Activated CD4-positive, alpha-beta T cell treated with anti-CD3 and anti-CD28 coated beads for 48 hours (primary cell): ENCODE measurements around the gene RGS4.

Experiments
- DNase-seq: peaks from one replicate; pipeline ENCODE4 v3.0.0-alpha.2; 2020

RGS4 gene

GRCh38 chr1:163104385-163105099 is 35.4 kb downstream of the RGS4 start:
- no peak for DNase-seq

DNA sequence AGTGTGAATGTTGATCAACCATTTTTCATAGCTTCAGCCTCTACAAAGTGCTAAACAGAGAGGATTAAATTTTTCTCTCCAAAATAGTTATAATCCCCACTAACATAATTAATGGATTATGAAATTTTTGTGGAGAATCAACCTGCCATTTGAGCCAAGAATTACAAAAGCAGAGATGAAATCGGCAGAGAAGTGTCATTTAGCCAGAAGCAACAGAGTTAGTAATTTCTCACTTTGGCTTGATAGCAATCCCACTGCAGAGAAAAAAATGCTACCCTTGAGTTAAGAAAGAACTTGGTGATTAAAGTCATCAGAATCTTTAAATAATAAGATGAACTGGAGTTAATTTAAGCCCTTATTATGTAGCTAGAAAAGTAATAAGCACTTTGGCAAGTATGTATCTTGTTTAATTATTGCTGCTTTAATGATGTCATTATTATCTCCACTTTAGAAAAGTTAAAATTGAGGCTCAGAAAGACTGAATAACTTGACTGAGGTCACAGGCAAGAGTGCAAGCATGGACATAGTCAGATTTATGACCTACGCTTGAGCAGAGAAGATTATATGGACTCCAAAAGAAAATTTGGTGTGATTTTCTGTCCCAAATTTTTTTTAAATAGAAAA is 37.3 kb downstream of the RGS4 start:
- DNase-seq: no peak

GRCh38 chr1:163107655-163108054 is 38.5 kb downstream of the RGS4 start:
- no peak for DNase-seq

GRCh38 chr1:163115887-163116286 is 46.7 kb downstream of the RGS4 start:
- no peak for DNase-seq

GRCh38 chr1:163119707-163120106 is 50.5 kb downstream of the RGS4 start:
- no peak for DNase-seq

DNA sequence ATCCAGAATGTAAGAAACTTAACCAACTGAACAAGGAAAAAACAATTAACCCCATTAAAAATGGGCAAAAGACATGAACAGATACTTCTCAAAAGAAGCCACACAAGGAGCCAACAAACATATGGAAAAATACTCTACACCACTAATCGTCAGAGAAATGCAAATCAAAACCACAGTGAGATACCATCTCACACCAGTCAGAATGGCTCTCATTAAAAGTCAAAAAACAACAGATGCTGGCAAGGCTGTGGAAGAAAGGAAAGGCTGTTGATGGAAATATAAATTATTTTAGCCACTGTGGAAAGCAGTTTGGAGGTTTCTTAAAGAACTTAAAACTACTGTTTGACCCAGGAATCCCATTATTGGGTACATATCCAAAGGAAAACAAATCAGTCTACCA is 51.2 kb downstream of the RGS4 start:
- DNase-seq: no peak

- DNase-seq: no peak
These were observed 55.7 kb downstream of the RGS4 start for GRCh38 chr1:163124812-163125211.
